Measurements from ENCODE around the gene MACROH2A1.

The MACROH2A1 gene

GRCh38 chr5:135373736-135374515 is 25.1 kb downstream of the MACROH2A1 start:
- no peak for ATAC-seq
- TF ChIP-seq ZC3H10 (CRISPR knock-in tag; IDR thresholded peaks at IDR 0.05) (no peak), TSHZ2 (CRISPR knock-in tag; IDR thresholded peaks at IDR 0.05) (no peak)

GRCh38 chr5:135372654-135373381 is 26.2 kb downstream of the MACROH2A1 start:
- TF ChIP-seq ZNF8 (CRISPR knock-in tag; IDR thresholded peaks at IDR 0.05) (no peak), ZNF565 (CRISPR knock-in tag; conservative IDR thresholded peaks at IDR 0.05; ENCODE audit: low read depth) (no peak), ESRRG (CRISPR knock-in tag; IDR thresholded peaks at IDR 0.05) (no peak), OSR1 (CRISPR knock-in tag; IDR thresholded peaks at IDR 0.05) (no peak), SNAI2 (CRISPR knock-in tag; IDR thresholded peaks at IDR 0.05) (no peak), CREB5 (CRISPR knock-in tag; IDR thresholded peaks at IDR 0.05; ENCODE audit: low read depth) (no peak), TOX (CRISPR knock-in tag; IDR thresholded peaks at IDR 0.05; ENCODE audit: borderline replicate concordance) (no peak), CSRNP3 (CRISPR knock-in tag; IDR thresholded peaks at IDR 0.05) (no peak), BACH2 (CRISPR knock-in tag; IDR thresholded peaks at IDR 0.05; ENCODE audit: borderline replicate concordance) (no peak), ARNTL (CRISPR knock-in tag; IDR thresholded peaks at IDR 0.05; ENCODE audit: borderline replicate concordance, low read depth) (no peak), ZFP3 (CRISPR knock-in tag; IDR thresholded peaks at IDR 0.05) (no peak), POU6F1 (CRISPR knock-in tag; IDR thresholded peaks at IDR 0.05; ENCODE audit: borderline replicate concordance, low read depth) (no peak), PATZ1 (CRISPR knock-in tag; IDR thresholded peaks at IDR 0.05; ENCODE audit: borderline replicate concordance) (no peak), ISL1 (CRISPR knock-in tag; IDR thresholded peaks at IDR 0.05) (no peak), ZFP30 (CRISPR knock-in tag; IDR thresholded peaks at IDR 0.05) (no peak), CSDC2 (CRISPR knock-in tag; IDR thresholded peaks at IDR 0.05) (no peak)
- ATAC-seq, result no peak

GRCh38 chr5:135371622-135372232 is 27.3 kb downstream of the MACROH2A1 start:
- ATAC-seq, result peak; percentile 19; the same call in 2 of the 3 replicates
- TF ChIP-seq RARB (CRISPR knock-in tag; IDR thresholded peaks at IDR 0.05) (no peak), ZC3H10 (CRISPR knock-in tag; IDR thresholded peaks at IDR 0.05) (no peak), ESRRG (CRISPR knock-in tag; IDR thresholded peaks at IDR 0.05) (no peak), CSDC2 (CRISPR knock-in tag; IDR thresholded peaks at IDR 0.05) (no peak), TCF4 (CRISPR knock-in tag; IDR thresholded peaks at IDR 0.05; ENCODE audit: borderline replicate concordance) (no peak), BACH2 (CRISPR knock-in tag; IDR thresholded peaks at IDR 0.05; ENCODE audit: borderline replicate concordance) (no peak)

Data from SK-N-SH treated with all-trans-retinoic acid at 6 μM for 48 hours (cell line).